Embryonic facial prominence (tissue), 1 donor: ENCODE measurements around the gene XCR1.

ENCODE experiments used
- DNase-seq: peaks from one replicate; pipeline ENCODE4 v3.0.0-alpha.2; 2016; ENCODE audit errors: extremely low spot score

Gene XCR1

DNA sequence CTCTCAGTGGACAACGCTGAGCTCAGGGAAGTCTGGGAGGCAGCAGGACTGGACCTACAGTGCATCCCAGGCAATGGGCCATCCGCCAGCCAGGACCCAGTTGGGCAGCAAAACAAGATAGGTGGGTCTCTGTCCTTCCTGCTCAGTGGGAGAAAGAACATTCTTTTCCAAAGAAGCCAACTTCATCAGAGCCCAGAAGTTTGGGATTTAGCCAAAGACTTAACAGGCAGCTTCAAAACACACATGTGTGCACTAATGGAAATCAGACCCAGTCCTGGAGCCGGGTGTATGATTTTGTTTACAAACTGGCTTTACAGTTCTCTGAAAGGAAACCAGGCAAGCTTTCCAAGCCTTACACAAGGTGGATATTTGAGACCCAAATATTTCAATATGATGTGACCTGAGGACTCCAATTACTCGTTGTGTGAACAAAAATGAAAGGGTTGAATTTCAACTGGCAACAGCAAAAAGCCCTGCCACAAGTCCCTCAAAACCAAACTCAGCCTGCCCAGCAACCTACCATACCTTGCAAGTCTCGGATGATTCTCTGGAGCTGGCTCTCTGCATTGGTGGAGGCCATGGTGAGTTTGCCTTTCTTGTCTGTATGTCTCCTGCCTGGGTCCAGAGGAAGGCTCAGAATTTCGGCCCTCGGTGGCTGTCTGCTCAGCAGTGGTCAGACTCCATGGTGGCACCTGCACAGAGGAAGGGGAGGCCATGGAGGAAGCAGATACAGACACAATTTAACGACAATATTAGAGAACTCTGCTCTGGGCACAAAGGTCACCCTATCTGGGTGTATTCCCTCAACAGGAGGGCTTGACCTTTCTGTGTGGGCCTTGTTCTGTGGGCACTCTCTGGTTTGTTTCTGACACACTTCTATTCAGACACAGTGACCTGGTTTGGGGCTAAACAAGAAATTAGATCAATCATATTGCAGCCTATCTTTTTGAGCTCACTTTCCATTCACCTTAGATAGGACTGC lies 42.7 kb downstream of the XCR1 start:
- peak; percentile 50 for DNase-seq

DNA sequence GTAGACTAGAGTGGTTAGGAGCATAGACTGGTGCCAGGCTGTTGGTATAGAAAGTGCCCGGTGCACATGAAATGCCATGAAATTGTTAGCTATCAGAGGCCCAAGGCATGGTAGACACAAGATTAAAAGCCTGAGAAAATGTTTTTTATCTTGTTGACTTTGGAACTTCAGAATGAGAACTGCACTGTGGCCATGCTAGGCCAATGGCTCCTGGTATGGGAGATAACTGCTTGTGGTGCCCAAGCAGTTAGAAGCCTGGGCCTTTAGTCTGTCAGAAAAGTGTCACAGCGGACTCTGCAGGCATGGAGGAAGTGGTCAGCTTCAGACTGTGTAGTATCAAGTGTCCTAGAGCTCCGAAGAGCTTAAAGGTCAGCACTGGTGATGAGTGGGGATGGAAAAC lies 43.5 kb downstream of the XCR1 start:
- no peak for DNase-seq

DNA sequence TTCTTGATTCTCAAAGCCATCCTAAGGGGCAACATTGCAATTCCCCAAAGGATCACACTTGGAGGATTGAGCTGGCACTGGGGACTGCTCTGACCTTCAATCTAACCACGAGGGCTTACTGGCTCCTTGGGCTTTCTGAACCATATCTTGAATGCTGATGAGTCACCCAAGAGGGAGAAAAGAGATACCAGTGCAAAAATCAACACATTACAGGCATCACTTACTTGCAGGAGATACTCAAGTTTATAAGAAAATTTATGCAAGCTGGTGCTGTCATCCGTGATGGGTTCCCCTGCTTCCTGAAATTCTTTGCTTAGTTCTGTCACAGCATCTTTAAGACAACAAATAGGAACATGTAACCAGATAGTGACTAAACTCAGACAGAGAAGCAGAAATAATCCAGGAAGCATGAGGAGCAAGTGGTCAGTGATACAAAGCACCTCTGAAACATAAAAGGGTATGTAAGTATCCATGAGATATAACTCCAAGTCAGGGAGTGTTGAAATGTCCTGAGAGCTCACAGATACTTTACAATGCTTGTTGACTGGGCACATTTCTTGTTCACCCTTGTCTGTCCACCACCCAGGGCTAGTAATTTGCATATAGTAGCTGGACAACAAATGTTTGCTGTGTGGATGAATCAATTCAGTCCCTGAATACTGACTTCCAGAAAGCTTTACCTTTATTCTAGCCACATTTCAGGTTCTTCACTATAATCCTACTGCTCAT lies 45.8 kb downstream of the XCR1 start:
- DNase-seq, result no peak

- no peak for DNase-seq
These were observed 46.5 kb downstream of the XCR1 start for GRCh38 chr3:45980819-45981218.

DNA sequence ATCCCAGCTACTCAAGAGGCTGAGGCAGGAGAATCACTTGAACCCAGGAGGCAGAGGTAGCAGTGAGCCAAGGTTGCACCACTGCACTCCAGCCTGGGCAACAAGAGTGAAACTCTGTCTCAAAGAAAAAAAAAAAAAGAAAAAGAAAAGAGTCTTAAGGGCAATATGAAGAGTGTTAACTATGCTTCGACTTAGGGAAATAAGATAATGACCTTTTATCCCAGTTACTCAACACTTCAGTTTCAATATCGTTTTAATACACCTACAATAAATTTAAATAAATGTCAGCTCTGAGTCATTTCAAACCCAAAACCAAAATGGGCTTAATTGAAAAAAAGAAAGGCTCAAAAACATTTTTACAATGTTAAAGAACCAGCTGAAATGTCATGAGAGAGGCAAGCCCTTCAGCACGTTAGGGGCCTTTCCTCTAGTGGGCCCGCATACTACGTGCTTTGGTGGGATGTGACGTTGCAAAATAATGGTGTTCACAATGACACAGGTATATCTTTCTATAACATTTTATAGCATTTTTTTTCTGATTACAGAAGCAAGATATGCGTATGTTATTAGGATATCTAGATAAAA lies 47.0 kb downstream of the XCR1 start:
- no peak for DNase-seq

DNA sequence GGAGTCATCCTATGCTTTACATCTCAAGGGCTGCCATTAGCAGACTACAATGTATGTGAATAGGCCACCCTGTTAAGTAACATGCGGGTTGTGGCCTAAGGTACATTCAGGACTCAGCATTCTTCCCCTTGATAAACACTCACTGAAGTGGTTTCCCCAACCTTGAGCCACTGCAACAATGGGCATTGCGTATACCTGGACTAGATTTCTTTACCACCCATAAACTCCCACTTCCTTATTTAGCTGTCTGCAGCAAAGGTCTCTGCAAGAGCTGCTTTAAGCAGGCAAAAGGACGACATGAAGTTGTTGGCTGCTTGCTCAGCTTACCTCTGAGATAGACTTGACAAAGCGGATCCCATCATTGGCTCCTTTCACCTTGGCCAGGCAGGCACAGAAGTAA lies 47.9 kb downstream of the XCR1 start:
- no peak for DNase-seq

DNA sequence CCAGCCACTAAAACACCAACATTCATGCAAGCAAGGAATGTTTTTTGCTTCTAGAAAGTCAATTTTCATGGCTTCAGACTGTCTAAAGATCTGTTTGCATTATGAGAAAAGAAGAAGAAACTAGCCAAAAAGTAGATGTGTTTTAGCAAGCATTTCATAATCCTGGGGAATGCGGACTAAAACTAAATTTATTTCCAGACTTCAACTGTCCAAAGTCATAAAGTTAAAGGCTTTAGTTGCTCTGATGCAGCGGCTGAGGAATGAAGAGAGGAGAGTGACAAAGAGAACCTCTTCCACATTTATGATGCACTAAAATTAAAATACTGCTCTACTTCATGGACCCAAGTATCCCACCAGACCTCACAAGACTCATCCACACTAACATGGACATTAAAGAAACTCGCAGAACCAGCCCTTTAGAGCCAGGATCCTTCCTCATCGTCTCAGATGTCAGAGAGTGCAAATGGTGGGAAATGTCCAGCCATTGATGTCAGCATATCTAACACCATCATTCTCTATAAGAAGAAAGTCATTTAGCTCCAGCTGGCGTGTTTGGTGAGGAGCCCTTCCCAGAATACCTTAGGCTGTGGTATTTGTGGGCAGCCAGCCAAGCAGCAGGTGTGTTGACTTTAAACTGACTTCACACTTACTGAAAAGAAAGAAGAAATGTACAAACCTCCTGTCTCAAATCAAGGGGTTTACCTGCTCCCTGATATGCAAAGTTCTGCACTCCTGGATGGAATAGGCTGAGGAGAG lies 49.1 kb downstream of the XCR1 start:
- DNase-seq, result no peak

DNA sequence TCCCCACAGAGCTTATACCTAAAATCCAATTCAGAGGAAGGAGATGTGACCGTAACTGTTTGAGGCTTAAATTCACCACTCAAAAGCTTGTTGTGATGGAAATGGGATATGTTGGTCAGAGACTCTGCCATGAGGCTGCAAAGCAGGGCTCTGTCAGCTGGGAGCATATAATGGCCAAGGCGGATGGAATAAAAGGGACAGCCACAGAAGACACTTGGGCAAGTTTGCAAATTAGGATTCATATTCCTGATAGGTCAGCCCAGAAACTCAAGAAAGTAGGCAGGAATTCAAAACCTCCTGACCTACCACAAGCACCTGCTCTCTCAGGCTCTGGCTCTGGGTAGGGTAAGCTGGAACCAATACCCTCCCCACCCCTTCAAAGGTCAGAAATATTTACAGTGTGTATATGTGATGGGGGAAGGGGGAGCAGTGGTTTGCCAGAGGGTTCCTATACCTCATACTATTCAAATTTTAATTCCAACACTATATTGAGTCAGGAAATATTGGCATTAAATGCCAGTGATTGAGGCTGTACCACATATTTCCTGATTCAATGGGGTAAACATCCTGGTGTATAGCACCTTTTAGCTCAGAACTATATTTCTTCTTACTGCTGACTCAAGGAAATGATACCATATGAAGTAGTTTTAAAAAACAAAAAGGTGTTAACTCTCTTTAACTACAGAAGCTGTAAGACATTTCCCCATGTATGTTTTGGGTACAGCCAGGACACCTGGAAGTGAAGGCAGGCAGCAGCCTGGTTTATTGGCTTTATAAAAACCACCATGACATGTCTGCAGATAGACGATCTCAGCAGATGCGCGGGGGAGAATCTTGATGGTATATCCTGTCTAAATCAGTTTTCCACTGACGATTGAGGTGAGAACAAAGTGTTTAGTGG lies 50.8 kb downstream of the XCR1 start:
- no peak for DNase-seq

DNA sequence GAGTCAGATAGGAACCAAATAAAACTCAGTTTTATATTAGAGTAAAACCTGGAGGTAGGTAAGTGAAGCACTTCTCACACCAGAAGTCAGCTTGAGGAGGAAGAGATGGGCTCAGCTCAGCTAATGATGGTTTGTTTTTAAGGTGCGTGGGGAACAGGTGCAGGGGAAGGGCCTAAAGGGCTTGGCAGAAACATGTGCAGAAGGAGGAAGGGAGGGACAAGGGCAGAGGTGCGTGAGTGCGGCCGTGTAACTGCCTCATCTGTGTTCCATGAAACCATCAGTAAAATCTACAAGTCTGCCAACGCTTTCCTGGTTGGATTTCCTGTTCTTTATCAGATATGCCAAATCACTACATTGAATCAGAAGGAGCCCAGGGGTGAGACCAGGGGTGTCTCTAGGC lies 51.6 kb downstream of the XCR1 start:
- no peak for DNase-seq

GRCh38 chr3:45974686-45975085 lies 52.6 kb downstream of the XCR1 start:
- no peak for DNase-seq

DNA sequence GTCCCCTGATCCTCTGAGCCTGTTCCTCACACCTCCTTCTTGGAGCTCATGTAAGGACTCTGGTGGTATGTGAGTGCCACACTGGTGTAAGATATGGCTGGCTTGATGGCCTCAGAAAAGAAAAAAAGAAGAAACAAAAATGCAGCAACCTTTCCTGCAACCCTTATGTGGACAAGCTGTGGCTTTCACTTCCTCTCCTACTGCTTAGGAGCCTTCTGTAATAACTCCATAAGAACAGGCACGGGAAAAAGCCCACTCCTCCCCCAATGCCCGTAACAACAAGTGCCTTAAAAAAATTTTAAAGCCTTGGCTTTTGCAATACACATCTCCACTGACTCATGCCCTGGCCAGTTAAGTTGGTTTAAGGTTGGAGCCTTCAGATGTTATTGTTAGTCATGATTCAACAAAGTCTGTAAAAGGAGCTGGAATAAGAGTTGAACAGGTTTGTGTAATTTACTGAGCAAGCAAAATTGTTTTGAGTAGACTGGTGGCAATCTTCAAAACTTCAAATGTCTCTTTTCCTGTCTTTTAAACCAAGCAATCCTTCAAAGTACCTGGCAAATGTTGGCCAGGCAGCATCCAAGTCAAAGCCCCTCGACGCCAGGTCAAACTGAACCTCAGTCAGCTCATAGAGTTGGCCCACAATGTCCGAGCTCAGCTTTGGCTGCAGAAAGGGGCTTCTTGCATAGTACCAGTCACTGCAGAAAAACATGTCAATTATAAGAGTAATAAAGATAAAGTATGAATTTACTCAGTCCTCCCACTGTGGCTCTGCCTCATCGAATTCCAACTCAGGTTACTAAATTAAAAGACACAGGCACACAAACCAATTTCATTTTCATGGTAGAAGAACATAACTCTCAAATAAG lies 54.5 kb downstream of the XCR1 start:
- DNase-seq, result no peak

DNA sequence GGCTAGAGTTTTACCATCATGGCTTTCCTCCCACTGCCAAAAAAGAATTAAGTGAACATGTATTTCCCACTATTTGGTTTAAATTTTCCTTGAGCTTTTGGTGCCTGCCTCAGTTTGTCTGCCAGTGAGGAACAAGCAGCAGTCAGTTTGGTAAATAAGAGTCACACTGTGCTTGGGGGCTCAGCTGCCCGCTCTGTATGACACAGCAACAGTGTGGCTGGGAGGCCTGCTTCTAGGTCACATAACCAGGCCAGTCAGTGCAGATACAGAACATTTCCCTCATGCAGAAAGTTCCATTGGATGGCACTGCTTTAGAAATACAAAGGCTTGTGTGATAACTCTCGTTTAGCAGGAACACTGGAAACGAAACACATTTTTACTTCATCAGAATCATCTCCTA lies 57.3 kb downstream of the XCR1 start:
- no peak for DNase-seq

DNA sequence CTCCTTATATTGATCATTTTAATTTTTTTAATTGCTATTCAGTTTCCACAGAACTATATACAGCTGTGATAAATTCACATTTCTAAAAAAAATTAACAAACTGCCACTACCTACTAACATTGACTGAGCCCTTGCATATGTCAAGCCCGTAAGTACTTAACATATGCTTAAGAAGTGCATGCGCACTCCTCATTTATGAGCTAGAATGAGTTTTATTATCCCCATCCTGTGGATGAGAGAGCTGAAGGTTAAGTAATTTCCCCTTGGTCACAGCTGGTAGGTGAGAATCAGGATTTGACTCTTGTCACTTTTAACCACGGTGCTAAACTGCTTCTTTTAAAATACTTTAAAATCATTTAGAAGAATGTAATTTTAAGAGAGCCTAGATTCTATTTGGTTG lies 58.2 kb downstream of the XCR1 start:
- no peak for DNase-seq

DNA sequence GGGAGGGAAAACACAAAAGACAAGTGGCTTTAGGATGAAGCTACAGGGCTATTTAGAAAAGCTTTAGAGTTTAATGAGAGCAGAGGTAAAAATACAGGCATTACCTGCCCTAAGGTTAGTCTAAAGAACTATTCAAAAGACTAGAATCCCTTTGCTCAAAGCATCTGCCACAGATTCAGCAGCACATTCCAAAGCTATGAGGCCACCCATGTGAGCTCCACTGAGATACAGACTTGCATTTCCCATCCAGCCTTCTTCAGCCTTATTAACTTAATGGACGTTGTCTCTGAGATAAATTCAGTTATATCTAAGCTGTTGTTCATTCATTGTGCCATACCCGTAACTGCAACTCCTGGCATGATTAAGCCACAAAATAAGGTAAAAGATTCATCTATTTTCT lies 58.6 kb downstream of the XCR1 start:
- DNase-seq, result no peak

DNA sequence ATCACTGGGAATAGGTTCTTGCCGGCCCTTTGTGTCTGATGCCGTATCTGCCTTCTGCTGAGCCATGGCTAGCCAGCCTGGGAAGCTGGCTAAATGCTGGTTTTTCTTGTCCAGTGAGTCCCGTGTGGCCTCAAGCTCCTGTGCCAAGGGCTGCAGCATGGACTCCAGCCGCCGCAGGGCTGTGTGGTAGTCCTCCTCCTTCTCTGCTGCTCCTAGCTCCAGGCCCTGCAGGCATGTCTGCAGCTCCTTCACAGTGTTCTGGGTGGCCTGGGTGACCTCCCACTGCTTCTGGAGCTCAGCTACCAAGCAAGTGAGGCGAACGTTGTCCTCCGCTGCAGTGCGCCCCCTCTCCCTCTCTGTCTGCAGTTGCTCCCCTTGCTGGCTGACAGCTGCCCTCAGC lies 59.1 kb downstream of the XCR1 start:
- no peak for DNase-seq

GRCh38 chr3:45967724-45968123 lies 59.6 kb downstream of the XCR1 start:
- DNase-seq, result no peak
